ENCODE measurements around the gene XPR1.
"Not testable (repeated sequence)": the region's sequence is repeated elsewhere in the genome, so short reads cannot be mapped to it uniquely, and the experiment has no call there.

Gene XPR1

GRCh38 chr1:180786624-180787023, 154.8 kb downstream of the XPR1 start:
- DNase-seq: no peak

DNA sequence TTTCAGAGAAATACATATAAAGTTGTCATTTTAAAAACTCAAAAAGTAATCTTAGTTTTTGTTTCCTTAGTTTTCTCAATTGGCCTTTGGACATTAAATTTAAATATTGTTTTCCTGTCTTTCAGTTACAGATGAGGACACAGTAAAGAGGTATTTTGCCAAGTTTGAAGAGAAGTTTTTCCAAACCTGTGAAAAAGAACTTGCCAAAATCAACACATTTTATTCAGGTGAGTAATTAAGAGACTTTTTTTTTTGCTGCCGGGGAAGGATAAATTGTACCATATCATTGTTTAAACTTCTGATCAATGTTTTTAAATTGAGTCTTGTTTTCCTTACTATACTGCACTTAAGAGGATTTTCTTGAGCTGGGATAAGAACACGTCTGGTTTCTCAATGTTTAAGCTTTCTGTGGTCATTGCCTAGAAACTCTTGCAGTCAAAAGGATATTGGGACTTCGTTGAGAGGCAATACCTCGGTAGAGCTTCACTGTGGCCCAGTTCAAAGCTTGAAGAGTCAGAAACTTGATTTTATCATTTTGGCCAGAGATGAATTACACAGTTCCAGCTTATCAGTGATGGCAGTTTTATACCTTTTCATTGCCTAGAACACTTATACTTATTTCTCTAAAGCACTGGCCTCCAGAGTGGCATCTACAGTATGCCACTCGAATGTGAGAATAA, 155.9 kb downstream of the XPR1 start:
- DNase-seq: no peak

- DNase-seq: no peak
These were observed 157.6 kb downstream of the XPR1 start for GRCh38 chr1:180789460-180789859.

GRCh38 chr1:180791152-180791551, 159.3 kb downstream of the XPR1 start:
- not testable (repeated sequence) for DNase-seq

DNA sequence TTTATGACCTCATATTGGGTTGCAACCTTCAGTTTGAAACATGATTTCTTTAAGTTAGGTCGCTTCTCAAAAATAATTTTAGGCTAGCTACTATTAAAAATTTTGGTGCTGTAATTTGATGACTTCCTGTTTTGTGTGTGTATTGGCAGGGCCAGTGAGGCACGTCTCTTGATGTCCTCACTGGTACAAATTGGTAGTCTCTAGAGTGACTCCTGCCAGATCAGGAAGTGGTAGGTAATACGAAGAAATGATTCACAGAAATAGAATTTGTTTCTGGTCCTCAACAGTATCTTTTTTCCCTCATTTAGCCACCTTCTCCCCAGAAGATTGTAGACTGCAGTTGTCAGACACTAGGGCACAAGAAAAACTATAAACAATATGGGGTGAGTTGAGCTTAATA, 160.0 kb downstream of the XPR1 start:
- DNase-seq: no peak

DNA sequence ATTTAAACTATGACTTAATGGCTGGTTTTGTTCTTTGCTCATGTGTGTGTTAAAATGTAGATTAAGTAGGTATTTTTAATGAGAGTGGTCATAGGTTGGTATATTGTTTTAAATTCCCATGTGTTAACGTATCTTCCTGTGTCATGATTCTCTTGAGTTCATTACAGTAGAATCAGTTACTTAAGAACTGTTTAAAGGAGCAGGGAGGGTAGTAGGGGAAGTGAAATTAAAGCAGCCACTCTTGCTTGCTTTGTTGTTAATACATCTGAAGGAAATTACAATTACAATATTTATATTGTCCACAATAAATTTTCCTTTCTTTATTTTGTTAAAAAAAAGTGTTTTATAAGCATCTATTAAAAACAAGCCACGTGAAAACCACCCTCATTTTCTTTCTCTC, 161.6 kb downstream of the XPR1 start:
- DNase-seq: no peak

DNA sequence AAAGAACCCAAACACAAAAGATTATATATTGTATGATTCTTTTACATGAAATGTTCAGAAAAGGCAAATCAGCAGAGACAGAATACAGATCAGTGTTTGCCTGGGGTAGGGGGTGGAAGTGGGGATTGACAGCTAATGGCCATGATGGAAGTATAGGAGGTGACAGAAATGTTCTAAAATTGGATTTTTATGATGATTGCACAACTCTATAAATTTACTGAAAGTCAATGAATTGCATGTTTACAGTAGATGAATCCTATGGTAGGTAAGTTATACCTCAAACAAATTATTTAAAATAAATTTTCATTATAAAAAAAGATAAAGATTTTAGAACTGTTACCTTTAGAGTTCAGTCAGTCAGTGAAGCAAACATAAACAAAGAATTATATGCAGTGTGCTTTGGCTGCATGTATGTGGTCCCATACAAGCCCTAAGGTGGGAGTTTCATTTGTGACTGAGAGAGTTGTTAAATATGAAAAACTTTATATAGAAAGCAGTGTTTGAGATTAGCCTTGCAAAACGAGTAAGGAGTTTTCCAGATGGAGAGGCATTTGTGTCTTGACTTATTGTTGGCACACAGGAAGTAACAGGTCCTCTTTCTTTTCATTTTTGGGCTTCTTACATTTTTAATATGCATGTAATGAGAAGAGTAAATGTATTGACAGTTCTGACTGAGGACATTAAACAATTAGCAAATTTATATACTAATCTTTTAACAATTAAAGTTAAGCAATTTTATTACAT, 165.2 kb downstream of the XPR1 start:
- DNase-seq: no peak

- no peak for DNase-seq
These were observed 169.1 kb downstream of the XPR1 start for GRCh38 chr1:180800945-180801344.

DNA sequence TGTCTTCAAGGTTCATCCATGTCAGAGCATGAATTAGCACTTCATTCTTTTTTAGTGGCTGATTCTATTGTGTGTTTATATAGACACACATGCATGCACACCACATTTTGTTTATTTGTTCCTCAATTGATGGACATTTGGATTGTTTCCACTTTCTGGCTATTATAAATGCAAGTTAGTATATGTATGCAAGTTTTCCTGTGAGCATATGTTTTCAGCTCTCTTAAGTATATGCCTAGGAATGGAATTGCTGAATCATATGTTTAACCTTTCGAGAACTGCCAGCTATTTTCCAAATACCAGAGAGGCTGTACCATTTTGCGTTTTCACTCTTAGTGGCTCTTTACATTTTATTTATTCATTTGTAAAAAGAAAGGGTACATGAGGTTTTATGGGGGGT, 171.0 kb downstream of the XPR1 start:
- DNase-seq: no peak

DNA sequence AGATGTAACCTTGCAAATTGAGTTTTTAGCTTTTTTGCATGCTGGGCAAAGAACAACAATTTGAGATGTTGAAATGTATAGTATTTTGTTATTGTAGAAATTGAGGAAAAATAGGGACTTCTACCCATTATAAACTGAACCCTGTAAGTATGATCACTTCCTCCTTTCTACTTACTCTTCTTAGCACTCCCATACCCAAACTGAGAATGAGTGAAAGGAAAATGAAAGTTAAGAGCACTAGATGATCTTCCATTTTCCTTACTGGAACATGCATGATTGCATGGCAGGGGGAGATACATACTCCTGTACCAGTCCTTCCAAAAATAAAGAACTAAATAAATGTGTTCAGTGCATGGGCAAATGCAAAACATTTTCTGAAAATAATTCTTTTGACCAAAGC, 173.5 kb downstream of the XPR1 start:
- no peak for DNase-seq

DNA sequence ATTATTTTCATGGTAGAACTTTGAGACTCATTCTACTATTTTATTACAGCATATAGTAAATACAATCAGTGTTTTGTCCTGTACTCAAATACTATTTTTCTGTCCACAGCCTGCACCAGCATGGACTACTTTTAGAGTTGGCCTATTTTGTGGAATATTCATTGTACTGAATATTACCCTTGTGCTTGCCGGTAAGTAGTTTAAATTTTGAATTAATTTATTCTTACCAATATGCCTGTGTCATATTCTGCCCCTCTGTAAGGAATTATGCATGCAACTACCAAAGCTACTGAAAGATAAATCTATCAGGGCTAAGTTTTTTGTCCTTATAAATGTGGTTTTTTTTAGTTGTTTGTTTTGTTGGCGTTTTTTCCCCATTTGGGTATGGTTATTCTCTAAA, 179.5 kb downstream of the XPR1 start:
- no peak for DNase-seq

DNA sequence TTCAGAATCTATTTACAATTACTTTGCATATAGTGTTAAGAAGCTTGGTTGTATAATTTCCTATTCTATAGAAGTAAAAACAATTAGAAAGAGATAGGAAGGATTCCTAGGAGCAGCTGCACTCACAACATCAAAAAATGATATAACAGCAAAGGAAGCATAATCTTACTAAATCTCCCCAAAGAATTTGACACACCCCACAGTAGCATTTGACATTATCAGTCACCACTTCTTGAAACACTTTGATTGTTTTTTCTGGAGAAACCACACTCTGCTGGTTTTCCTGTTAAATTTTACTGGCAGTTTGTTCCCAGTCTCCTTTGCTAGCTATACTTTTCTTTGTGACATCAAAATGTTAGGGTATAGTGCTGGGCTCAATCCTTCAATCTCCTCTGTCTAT, 180.1 kb downstream of the XPR1 start:
- DNase-seq: no peak

DNA sequence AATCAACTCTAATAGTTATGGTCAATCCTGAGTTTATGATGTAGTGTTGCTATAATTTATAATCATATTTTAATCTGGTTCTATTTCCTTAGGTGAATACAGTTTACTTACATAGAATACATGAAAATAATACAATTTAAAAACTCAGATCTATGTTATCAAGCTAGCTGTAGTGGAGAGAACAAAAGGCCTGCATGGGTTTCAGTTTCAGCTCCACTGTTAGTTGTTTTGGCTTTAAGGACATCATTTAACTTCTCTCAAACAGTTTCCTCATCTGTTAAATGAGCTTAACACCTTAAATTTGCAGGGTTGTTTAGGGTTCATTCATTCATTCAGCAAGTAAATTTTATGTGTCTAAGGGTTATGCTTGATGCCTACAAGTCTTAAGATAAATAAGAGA, 182.4 kb downstream of the XPR1 start:
- no peak for DNase-seq

GRCh38 chr1:180815188-180815587, 183.4 kb downstream of the XPR1 start:
- DNase-seq: no peak

DNA sequence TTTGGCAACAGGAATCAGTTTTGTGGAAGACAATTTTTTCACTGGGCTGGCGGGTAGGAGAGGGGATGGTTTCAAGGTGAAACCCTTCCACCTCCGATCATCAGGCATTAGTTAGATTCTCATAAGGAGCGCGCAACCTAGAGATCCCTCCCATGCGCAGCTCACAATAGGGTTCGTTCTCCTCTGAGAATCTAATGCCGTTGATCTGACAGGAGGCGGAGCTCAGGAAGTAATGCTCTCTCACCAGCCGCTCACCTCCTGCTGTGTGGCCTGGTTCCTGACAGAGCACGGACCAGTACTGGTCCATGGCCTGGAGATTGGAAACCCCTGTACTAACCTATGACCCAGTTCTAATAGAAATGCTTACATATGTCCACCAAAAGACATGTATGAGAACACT, 184.3 kb downstream of the XPR1 start:
- DNase-seq: no peak

DNA sequence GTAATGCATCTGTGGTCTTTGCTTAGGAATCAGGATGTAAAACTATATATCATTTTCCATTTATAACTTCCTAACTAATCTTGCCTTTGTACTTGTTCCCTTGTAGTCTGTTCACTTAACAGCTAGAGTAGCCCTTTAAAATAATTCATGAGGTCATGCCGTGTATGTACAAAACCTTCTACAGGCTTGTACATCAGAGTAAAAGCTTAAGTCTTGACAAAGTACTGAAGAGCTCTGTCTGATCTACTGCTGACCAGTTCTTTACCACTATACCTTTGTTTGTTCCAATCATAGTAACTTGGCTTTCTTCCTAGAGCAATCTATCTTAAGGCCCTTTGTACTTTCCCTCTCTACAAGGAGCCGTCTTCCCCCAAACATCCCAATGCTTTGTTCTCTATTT, 190.1 kb downstream of the XPR1 start:
- DNase-seq: no peak

- not testable (repeated sequence) for DNase-seq
These were observed 199.7 kb downstream of the XPR1 start for GRCh38 chr1:180831507-180831906.

DNA sequence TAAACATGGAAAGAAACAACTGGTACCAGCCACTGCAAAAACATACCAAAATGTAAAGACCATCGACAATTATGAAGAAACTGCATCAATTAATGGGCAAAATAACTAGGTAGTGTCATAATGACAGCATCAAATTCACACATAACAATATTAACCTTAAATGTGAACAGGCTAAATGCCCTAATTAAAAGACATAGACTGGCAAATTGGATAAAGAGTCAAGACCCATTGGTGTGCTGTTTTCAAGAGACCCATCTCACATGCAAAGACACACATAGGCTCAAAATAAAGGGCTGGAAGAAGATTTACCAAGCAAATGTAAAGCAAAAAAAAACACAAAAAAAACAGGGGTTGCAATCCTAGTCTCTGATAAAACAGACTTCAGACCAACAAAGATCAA, 201.4 kb downstream of the XPR1 start:
- not testable (repeated sequence) for DNase-seq

- DNase-seq: no peak
These were observed 204.6 kb downstream of the XPR1 start for GRCh38 chr1:180836449-180836848.

DNA sequence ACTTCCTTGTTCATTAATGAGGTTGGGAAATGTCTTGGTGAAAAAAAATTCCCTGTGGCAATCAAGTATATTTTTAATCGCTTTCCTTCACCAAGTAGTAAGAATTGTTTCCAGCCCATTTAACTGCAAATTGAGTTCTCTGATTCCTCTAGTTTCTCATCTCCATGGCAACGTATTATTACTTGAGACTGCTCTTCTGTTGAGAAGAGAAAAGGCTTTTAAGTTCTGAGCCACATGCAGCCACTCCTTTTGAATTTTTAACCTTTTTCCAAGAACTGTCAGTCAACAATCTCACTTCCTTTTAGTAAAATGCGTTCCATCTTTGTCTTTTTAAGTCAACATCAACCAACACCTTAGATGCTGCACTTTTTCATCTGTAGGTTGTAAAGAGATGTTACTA, 205.2 kb downstream of the XPR1 start:
- no peak for DNase-seq

DNA sequence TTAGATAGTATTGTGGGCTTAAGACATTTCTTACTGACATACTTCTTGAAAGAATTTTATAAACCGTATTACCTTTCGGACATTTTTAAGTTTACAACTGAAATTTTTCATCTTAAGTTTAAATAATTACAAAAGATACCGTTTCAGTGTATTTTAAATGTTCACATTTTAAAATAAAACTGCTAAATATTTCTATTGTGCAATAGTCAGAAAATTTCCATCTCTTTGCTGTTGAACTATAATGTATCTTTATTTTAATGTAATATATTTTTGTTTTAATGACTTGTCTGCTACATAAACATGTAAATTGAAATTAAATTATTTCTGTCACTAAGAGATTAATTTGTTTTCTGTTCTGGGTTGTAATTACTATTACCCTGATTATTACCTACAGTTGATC, 206.7 kb downstream of the XPR1 start:
- DNase-seq: no peak

DNA sequence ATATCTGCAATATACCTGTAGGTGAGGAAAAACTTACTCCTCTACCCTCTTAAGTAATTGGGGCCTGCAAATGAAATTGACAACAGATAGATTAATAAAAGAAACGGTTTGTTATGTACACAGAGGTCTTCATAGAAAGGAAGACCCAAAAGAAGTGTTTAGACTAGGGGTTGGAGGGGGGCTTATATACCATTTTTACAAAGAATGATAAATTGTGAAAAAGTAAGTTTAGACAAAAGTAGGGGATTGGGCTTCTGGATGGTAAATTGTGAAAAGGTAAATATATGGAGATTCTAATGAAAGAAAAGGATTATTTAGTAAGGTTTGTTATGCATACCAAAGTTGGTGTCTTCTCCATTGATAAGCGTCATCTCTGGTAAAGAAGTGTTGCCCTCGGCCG, 207.7 kb downstream of the XPR1 start:
- DNase-seq: no peak

DNA sequence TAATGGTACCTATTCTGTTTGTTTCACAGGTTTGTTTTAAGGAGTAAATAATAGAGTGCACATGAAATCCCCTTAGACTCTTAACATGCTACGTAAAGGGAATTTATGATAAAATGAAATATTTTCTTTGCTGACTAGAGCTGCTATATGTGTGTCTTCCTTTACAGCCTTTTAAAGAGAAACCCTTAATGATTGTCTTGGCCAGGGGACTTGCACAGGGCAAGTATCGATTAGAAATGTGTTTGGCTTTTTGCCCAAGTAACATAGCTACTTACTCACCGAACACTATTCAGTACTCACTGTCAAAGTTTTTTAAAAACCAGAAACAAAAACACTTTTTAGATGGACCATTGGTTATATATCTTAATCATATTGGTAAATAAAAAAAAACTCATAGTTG, 209.6 kb downstream of the XPR1 start:
- no peak for DNase-seq

GRCh38 chr1:180842052-180842451, 210.2 kb downstream of the XPR1 start:
- DNase-seq: no peak
